ENCODE results near the gene EZH2. TPM values are rescaled to one million over a fixed set of nuclear protein-coding genes. Genes with fewer than 3 reads are reported as not detected.

The EZH2 gene
- total RNA-seq, 4 donors from 2014 or later = 6.8 to 22.4 (median 8.2) TPM

DNA sequence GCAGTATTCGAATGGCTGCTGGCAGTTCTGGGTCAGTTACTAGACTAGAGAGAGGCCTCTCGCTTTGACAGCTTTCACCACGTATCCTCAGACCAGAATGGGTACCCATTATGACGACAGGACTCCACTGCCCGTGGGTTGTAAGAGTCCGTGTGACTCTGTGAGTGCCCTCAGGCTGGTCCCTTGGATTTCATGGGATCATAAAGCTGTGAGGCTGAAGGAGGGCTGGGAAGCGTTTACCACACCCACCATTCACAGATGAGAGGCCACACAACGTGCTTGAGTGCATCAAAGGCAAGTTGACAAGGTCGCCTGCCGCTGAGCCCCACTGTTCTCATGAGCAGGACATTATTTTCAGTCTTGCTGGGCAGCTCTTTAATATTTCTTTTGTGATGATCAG lies 87.2 kb downstream of the EZH2 start:
- WGBS = 77% methylated on average over 10 of the region's 10 CpGs
- Histone ChIP-seq H3K4me3 (no peak overlapping the region), H3K27me3 (no peaks in the 10 kb centered on the region), H3K4me1 (no peaks in the 10 kb centered on the region), H3K36me3 (peaks cover 99% of the 10 kb centered on the region), H3K9me3 (no peaks in the 10 kb centered on the region), H3K27ac (no peak overlapping the region)
- no peak for DNase-seq (ENCODE audit: low spot score in 2 of 2)
- TF ChIP-seq POLR2AphosphoS5 (IDR thresholded peaks at IDR 0.05) (no peak), POLR2A (IDR thresholded peaks at IDR 0.05) (no peak), EP300 (IDR thresholded peaks at IDR 0.05) (no peak)
- TF ChIP-seq, protein P1, sequence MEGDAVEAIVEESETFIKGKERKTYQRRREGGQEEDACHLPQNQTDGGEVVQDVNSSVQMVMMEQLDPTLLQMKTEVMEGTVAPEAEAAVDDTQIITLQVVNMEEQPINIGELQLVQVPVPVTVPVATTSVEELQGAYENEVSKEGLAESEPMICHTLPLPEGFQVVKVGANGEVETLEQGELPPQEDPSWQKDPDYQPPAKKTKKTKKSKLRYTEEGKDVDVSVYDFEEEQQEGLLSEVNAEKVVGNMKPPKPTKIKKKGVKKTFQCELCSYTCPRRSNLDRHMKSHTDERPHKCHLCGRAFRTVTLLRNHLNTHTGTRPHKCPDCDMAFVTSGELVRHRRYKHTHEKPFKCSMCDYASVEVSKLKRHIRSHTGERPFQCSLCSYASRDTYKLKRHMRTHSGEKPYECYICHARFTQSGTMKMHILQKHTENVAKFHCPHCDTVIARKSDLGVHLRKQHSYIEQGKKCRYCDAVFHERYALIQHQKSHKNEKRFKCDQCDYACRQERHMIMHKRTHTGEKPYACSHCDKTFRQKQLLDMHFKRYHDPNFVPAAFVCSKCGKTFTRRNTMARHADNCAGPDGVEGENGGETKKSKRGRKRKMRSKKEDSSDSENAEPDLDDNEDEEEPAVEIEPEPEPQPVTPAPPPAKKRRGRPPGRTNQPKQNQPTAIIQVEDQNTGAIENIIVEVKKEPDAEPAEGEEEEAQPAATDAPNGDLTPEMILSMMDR (IDR thresholded peaks at IDR 0.05) = no peak

DNA sequence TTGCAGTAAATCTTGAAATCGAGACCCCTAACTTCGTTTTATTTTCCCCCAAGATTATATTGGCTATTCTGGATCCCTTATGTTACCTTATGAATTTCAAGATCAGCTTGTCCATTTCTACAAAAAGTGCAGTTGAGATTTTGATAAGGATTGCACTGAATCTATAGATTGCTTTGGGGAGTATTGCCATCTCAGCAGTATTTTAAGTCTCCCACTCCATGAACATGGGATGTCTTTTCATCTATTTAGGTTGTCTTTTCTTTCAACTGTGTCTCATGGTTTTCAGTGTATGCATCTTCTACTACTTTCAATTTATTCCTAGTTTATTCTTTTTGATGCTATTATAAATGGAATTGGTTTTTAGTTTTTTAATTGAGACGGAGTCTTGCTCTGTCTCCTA lies 89.6 kb downstream of the EZH2 start:
- no peaks in the 10 kb centered on the region for H3K27me3 ChIP-seq
- 98% methylated on average over 3 of the region's 3 CpGs for WGBS
- H3K4me1 ChIP-seq = no peaks in the 10 kb centered on the region
- no peak for DNase-seq (ENCODE audit: low spot score in 2 of 2)
- no peak overlapping the region for H3K4me3 ChIP-seq
- H3K36me3 ChIP-seq = peaks cover 99% of the 10 kb centered on the region
- no peak overlapping the region for H3K27ac ChIP-seq
- no peaks in the 10 kb centered on the region for H3K9me3 ChIP-seq
- TF ChIP-seq, protein P1 (IDR thresholded peaks at IDR 0.05) = no peak
- TF ChIP-seq POLR2AphosphoS5 (IDR thresholded peaks at IDR 0.05) (no peak), POLR2A (IDR thresholded peaks at IDR 0.05) (no peak), EP300 (IDR thresholded peaks at IDR 0.05) (no peak)

DNA sequence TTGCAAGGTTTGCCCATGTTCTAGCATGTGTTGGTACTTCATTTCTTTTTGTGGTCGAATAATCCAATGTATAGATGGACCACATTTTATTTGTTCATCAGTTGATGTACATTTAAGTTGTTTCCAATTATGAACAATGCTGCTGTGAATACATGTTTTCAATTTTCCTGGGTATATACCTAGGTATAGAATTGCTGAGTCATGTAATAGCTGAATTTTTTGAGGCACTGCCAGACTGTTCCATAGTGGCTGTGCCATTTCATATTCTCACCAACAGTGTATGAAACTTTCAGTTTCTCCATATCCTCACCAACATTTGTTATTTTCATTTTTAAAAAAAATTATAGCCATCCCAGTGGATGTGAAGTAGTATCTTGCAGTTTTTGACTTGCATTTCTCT lies 90.5 kb downstream of the EZH2 start:
- Histone ChIP-seq H3K36me3 (peaks cover 99% of the 10 kb centered on the region), H3K27ac (no peak overlapping the region), H3K4me3 (no peak overlapping the region), H3K4me1 (no peaks in the 10 kb centered on the region), H3K9me3 (no peaks in the 10 kb centered on the region), H3K27me3 (no peaks in the 10 kb centered on the region)
- DNase-seq (ENCODE audit: low spot score in 2 of 2) = no peak
- no peak for TF ChIP-seq EP300 (IDR thresholded peaks at IDR 0.05)
- TF ChIP-seq, protein P1 (IDR thresholded peaks at IDR 0.05) = no peak
- no peak for TF ChIP-seq POLR2AphosphoS5 (IDR thresholded peaks at IDR 0.05)
- TF ChIP-seq POLR2A (IDR thresholded peaks at IDR 0.05) = no peak
- 98% methylated on average over 1 of the region's 1 CpG for WGBS

DNA sequence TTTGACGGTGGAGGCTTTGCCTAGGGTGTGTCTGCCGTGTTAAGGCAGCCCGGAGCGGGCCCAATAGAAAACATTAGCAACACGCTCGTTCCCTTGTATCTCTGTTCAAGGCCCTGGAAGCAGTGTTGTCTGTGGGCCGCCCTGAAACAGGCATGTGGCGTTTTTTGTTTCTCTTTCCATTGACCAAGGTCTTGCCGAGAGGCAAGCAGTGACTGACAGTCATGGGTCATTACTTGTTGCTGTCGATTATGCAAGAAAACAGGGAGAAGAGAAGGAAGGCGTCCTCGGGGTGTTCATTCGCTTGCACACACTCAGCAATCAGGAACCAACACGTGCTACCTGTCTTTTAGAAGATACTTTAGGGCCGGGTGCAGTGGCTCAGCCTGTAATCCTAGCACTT lies 92.5 kb downstream of the EZH2 start:
- Histone ChIP-seq H3K27me3 (no peaks in the 10 kb centered on the region), H3K9me3 (no peaks in the 10 kb centered on the region), H3K4me1 (no peaks in the 10 kb centered on the region), H3K27ac (no peak overlapping the region), H3K36me3 (peaks cover 99% of the 10 kb centered on the region), H3K4me3 (no peak overlapping the region)
- no peak for DNase-seq (ENCODE audit: low spot score in 2 of 2)
- TF ChIP-seq POLR2AphosphoS5 (IDR thresholded peaks at IDR 0.05) (no peak), POLR2A (IDR thresholded peaks at IDR 0.05) (no peak), EP300 (IDR thresholded peaks at IDR 0.05) (no peak)
- TF ChIP-seq, protein P1 (IDR thresholded peaks at IDR 0.05) = no peak
- 87% methylated on average over 15 of the region's 15 CpGs for WGBS

DNA sequence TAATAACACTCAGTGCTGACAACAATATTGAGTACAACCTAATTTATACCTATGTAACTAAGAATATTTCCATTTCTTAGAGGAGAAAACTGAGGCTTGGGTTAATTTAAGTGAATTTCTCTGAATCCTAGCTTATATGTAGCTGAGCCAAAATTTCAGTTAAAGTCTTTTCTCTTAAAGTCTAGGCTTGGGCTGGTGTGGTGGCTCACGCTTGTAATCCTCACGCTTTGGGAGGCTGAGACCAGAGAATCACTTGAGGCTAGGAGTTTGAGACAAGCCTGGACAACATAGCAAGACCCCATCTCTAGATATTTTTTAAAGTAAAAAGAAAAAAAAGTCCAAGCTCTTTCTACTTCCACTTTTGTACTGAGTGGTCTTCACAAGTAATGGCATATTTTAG lies 93.2 kb downstream of the EZH2 start:
- WGBS = 96% methylated on average over 2 of the region's 2 CpGs
- Histone ChIP-seq H3K36me3 (peaks cover 98% of the 10 kb centered on the region), H3K9me3 (no peaks in the 10 kb centered on the region), H3K4me3 (no peak overlapping the region), H3K27ac (no peak overlapping the region), H3K27me3 (no peaks in the 10 kb centered on the region), H3K4me1 (no peaks in the 10 kb centered on the region)
- TF ChIP-seq, protein P1 (IDR thresholded peaks at IDR 0.05) = no peak
- no peak for TF ChIP-seq POLR2AphosphoS5 (IDR thresholded peaks at IDR 0.05)
- TF ChIP-seq POLR2A (IDR thresholded peaks at IDR 0.05) = no peak
- TF ChIP-seq EP300 (IDR thresholded peaks at IDR 0.05) = no peak
- no peak for DNase-seq (ENCODE audit: low spot score in 2 of 2)
